K562 (cell line): ENCODE data around the gene STS. TPM values are rescaled to one million over a fixed set of nuclear protein-coding genes. Genes with fewer than 3 reads are reported as not detected.

Experiments
- BDP1 ChIP-seq: IDR thresholded peaks from 3 replicates; pipeline ENCODE4 v1.6.1; 2011; ENCODE audit not compliant: insufficient read length, insufficient read depth
- CCNT2 ChIP-seq: IDR thresholded peaks from 2 replicates; pipeline ENCODE4 v1.6.1; 2011; ENCODE audit warnings: borderline replicate concordance, low read depth, mild to moderate bottlenecking, moderate library complexity, mixed read lengths, low read length; ENCODE audit not compliant: insufficient read length; ENCODE audit errors: extremely low read depth
- PHTF2 ChIP-seq: fragments of 250-450 bp; sonication (Bioruptor Pico); IDR thresholded peaks from 2 replicates; pipeline ENCODE4 v1.5.0; 2021; ENCODE audit warnings: mild to moderate bottlenecking
- SIX5 ChIP-seq, 2 experiments: IDR thresholded peaks; 2 replicates each; pipeline ENCODE4 v1.6.1; 2011; ENCODE audit warnings: low read length in 2 of 2, borderline replicate concordance in 1 of 2, low read depth in 1 of 2, mild to moderate bottlenecking in 1 of 2, moderate library complexity in 1 of 2; ENCODE audit not compliant: insufficient read depth in 1 of 2
- ZNF699 ChIP-seq: fragments of 250-450 bp; sonication (Bioruptor Pico); IDR thresholded peaks from 2 replicates; pipeline ENCODE4 v1.8.0; 2021; ENCODE audit warnings: mild to moderate bottlenecking, moderate library complexity; ENCODE audit not compliant: insufficient replicate concordance
- polyA plus RNA-seq, 8 experiments: library from polyadenylated mRNA; depleted of rRNA in 4 of 8; stranded (reverse) in 5 of 8; unstranded in 3 of 8; fragments of >200 nt; fragmentation: Nextera tagmentation in 2 of 8; fragmentation: Illumina TruSeq in 1 of 8; extraction: Ambion mirVana in 2 of 8; extraction: Trizol in 1 of 8; gene quantifications; 2 replicates each; pipeline versions ENCODE4 v1.2.1 to v1.2.3, GENCODE V29; 2011 to 2014; ENCODE audit warnings: inconsistent platforms in 1 of 8, missing spikeins in 1 of 8
- total RNA-seq, 7 experiments: library from RNA; depleted of rRNA in 6 of 7; stranded (reverse); fragments of >200 nt in 6 of 7; fragmentation: Illumina TruSeq in 2 of 7; extraction: Trizol in 2 of 7; gene quantifications; 2 replicates each; pipeline versions ENCODE4 v1.2.1 to v1.2.3, GENCODE V29; 2011 to 2021; ENCODE audit warnings: low replicate concordance in 1 of 7
- TF ChIP-seq, protein P1 (sequence below): fragments of 450-650 bp; IDR thresholded peaks from 2 replicates; pipeline ENCODE4 v1.6.1; 2016; ENCODE audit warnings: mild to moderate bottlenecking, moderate library complexity
- TF ChIP-seq, protein P2 (sequence below): fragments of 250-450 bp; sonication (Bioruptor Pico); IDR thresholded peaks from 2 replicates; pipeline ENCODE4 v1.5.0; 2021
- TF ChIP-seq, protein P3 (sequence below): fragments of 250-450 bp; sonication (Bioruptor Pico); IDR thresholded peaks from 2 replicates; pipeline ENCODE4 v1.4.0; 2020

STS gene
- total and polyA plus RNA-seq, 9 of the 15 experiments (the other 6 are each of a cell fraction or from before 2014, with no cell fraction given): 0.14 to 1.3 (median 0.63) TPM

DNA sequence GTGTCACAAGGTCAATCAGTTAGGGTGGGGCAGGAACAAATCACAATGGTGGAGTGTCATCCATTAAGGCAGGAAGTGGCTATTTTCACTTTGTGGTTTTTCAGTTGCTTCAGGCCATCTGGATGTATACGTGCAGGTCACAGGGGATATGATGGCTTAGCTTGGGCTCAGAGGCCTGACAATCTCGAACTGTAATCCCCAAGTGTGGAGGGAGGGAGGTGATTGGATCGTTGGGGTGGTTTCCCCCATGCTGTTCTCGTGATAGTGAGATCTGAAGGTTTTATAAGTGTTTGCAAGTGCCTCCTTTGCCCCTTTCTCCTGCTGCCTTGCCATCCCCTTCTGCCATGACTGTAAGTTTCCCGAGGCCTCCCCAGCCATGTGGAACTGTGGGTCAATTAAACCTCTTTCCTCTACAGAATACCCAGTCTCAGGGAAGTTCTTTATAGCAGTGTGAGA, 36.7 kb upstream of the STS start (continued):
- TF ChIP-seq, protein P1, sequence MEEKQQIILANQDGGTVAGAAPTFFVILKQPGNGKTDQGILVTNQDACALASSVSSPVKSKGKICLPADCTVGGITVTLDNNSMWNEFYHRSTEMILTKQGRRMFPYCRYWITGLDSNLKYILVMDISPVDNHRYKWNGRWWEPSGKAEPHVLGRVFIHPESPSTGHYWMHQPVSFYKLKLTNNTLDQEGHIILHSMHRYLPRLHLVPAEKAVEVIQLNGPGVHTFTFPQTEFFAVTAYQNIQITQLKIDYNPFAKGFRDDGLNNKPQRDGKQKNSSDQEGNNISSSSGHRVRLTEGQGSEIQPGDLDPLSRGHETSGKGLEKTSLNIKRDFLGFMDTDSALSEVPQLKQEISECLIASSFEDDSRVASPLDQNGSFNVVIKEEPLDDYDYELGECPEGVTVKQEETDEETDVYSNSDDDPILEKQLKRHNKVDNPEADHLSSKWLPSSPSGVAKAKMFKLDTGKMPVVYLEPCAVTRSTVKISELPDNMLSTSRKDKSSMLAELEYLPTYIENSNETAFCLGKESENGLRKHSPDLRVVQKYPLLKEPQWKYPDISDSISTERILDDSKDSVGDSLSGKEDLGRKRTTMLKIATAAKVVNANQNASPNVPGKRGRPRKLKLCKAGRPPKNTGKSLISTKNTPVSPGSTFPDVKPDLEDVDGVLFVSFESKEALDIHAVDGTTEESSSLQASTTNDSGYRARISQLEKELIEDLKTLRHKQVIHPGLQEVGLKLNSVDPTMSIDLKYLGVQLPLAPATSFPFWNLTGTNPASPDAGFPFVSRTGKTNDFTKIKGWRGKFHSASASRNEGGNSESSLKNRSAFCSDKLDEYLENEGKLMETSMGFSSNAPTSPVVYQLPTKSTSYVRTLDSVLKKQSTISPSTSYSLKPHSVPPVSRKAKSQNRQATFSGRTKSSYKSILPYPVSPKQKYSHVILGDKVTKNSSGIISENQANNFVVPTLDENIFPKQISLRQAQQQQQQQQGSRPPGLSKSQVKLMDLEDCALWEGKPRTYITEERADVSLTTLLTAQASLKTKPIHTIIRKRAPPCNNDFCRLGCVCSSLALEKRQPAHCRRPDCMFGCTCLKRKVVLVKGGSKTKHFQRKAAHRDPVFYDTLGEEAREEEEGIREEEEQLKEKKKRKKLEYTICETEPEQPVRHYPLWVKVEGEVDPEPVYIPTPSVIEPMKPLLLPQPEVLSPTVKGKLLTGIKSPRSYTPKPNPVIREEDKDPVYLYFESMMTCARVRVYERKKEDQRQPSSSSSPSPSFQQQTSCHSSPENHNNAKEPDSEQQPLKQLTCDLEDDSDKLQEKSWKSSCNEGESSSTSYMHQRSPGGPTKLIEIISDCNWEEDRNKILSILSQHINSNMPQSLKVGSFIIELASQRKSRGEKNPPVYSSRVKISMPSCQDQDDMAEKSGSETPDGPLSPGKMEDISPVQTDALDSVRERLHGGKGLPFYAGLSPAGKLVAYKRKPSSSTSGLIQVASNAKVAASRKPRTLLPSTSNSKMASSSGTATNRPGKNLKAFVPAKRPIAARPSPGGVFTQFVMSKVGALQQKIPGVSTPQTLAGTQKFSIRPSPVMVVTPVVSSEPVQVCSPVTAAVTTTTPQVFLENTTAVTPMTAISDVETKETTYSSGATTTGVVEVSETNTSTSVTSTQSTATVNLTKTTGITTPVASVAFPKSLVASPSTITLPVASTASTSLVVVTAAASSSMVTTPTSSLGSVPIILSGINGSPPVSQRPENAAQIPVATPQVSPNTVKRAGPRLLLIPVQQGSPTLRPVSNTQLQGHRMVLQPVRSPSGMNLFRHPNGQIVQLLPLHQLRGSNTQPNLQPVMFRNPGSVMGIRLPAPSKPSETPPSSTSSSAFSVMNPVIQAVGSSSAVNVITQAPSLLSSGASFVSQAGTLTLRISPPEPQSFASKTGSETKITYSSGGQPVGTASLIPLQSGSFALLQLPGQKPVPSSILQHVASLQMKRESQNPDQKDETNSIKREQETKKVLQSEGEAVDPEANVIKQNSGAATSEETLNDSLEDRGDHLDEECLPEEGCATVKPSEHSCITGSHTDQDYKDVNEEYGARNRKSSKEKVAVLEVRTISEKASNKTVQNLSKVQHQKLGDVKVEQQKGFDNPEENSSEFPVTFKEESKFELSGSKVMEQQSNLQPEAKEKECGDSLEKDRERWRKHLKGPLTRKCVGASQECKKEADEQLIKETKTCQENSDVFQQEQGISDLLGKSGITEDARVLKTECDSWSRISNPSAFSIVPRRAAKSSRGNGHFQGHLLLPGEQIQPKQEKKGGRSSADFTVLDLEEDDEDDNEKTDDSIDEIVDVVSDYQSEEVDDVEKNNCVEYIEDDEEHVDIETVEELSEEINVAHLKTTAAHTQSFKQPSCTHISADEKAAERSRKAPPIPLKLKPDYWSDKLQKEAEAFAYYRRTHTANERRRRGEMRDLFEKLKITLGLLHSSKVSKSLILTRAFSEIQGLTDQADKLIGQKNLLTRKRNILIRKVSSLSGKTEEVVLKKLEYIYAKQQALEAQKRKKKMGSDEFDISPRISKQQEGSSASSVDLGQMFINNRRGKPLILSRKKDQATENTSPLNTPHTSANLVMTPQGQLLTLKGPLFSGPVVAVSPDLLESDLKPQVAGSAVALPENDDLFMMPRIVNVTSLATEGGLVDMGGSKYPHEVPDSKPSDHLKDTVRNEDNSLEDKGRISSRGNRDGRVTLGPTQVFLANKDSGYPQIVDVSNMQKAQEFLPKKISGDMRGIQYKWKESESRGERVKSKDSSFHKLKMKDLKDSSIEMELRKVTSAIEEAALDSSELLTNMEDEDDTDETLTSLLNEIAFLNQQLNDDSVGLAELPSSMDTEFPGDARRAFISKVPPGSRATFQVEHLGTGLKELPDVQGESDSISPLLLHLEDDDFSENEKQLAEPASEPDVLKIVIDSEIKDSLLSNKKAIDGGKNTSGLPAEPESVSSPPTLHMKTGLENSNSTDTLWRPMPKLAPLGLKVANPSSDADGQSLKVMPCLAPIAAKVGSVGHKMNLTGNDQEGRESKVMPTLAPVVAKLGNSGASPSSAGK: no peak
- no peak for TF ChIP-seq CCNT2
- TF ChIP-seq ZNF699 (CRISPR knock-in tag): no peak
- TF ChIP-seq PHTF2 (CRISPR knock-in tag): no peak
- TF ChIP-seq, protein P2, sequence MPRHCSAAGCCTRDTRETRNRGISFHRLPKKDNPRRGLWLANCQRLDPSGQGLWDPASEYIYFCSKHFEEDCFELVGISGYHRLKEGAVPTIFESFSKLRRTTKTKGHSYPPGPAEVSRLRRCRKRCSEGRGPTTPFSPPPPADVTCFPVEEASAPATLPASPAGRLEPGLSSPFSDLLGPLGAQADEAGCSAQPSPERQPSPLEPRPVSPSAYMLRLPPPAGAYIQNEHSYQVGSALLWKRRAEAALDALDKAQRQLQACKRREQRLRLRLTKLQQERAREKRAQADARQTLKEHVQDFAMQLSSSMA (CRISPR knock-in tag): no peak
- TF ChIP-seq, protein P3, sequence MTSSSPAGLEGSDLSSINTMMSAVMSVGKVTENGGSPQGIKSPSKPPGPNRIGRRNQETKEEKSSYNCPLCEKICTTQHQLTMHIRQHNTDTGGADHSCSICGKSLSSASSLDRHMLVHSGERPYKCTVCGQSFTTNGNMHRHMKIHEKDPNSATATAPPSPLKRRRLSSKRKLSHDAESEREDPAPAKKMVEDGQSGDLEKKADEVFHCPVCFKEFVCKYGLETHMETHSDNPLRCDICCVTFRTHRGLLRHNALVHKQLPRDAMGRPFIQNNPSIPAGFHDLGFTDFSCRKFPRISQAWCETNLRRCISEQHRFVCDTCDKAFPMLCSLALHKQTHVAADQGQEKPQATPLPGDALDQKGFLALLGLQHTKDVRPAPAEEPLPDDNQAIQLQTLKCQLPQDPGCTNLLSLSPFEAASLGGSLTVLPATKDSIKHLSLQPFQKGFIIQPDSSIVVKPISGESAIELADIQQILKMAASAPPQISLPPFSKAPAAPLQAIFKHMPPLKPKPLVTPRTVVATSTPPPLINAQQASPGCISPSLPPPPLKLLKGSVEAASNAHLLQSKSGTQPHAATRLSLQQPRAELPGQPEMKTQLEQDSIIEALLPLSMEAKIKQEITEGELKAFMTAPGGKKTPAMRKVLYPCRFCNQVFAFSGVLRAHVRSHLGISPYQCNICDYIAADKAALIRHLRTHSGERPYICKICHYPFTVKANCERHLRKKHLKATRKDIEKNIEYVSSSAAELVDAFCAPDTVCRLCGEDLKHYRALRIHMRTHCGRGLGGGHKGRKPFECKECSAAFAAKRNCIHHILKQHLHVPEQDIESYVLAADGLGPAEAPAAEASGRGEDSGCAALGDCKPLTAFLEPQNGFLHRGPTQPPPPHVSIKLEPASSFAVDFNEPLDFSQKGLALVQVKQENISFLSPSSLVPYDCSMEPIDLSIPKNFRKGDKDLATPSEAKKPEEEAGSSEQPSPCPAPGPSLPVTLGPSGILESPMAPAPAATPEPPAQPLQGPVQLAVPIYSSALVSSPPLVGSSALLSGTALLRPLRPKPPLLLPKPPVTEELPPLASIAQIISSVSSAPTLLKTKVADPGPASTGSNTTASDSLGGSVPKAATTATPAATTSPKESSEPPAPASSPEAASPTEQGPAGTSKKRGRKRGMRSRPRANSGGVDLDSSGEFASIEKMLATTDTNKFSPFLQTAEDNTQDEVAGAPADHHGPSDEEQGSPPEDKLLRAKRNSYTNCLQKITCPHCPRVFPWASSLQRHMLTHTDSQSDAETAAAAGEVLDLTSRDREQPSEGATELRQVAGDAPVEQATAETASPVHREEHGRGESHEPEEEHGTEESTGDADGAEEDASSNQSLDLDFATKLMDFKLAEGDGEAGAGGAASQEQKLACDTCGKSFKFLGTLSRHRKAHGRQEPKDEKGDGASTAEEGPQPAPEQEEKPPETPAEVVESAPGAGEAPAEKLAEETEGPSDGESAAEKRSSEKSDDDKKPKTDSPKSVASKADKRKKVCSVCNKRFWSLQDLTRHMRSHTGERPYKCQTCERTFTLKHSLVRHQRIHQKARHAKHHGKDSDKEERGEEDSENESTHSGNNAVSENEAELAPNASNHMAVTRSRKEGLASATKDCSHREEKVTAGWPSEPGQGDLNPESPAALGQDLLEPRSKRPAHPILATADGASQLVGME (CRISPR knock-in tag): peak; percentile 85; the same call in 1 of the 2 replicates
- TF ChIP-seq SIX5 (IDR thresholded peaks at IDR 0.05; ENCODE audit: borderline replicate concordance in 1 of 2, insufficient read depth in 1 of 2, low read depth in 1 of 2, low read length in 2 of 2): no peak
- no peak for TF ChIP-seq BDP1
